Measurements from ENCODE around the gene OLA1. TPM values are rescaled to one million over a fixed set of nuclear protein-coding genes. Genes with fewer than 3 reads are reported as not detected.

Gene OLA1
- total RNA-seq: 10 to 100 TPM; 47.1 to 62.7 (median 55.6) TPM

GRCh38 chr2:174248187-174248997 lies at the start of gene OLA1:
Gene OLA1 (minus strand): TSS chr2:174248532. CDS start chr2:174246815, 1,717 bp downstream.
- no peak for TF ChIP-seq CTCF (IDR thresholded peaks at IDR 0.05; ENCODE audit: low read depth)

GRCh38 chr2:174292908-174293307 lies 44.6 kb upstream of the OLA1 start:
- no peak for TF ChIP-seq CTCF (IDR thresholded peaks at IDR 0.05; ENCODE audit: low read depth)

DNA sequence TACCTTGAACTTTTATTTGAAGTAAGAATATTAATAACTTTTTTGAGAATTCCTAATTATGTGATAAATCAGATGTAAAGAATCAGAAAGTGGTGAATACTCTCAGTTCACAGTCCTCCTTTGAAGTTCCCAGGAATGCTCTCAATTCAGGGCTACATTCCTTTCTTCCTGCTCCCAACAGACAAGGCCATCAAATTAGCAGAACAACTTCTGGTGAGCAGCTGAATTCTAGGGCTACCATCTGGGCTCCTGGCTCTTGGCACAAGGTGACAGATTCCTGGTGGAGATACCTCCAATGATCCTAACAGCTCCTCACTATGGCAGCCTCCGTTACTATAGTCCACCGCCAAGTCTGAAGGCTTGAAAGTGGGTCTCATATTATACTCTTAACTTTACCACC lies 37.8 kb upstream of the OLA1 start:
- no peak for TF ChIP-seq CTCF (IDR thresholded peaks at IDR 0.05; ENCODE audit: low read depth)

- no peak for TF ChIP-seq CTCF (IDR thresholded peaks at IDR 0.05; ENCODE audit: low read depth)
Observed at GRCh38 chr2:174282441-174282840, 34.1 kb upstream of the OLA1 start.

DNA sequence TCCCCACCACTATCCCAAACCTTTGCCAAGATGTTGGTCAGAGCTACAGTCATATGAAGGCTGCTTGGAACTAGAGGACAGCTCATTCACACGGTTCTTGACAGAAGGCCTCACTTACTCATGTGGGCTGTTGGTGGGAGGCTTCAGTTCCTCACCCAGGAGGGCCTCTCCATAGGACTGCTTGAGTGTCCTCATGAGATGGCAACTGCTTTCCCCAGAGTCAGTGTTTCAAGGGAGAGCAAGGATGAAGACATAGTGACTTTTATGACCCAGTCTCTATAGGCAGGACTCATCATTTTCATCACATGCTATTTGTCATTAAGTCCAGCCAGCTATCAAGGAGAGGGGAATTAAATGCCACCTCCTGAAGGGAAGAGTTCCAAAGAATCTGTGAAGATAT lies 33.4 kb upstream of the OLA1 start:
- TF ChIP-seq CTCF (IDR thresholded peaks at IDR 0.05; ENCODE audit: low read depth): no peak

DNA sequence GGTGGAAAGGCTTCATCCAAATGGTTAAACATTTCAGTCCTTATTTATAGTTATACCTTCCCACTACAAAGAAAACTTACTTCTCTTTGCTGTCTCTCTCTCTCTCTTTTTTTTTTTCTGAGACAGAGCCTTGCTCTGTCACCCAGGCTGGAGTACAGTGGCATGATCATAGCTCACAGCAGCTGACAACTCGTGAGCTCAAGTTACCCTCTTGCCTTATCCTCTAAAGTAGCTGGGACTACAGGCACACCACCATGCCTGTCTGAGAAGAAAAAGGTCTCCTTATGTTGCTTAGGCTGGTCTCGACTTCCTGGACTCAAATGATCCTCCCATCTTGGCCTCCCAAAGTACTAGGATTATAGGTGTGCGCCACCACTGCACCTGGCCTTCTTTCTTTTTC lies 32.3 kb upstream of the OLA1 start:
- no peak for TF ChIP-seq CTCF (IDR thresholded peaks at IDR 0.05; ENCODE audit: low read depth)

GRCh38 chr2:174266288-174266687 lies 18.0 kb upstream of the OLA1 start:
- TF ChIP-seq CTCF (IDR thresholded peaks at IDR 0.05; ENCODE audit: low read depth): no peak

All from subcutaneous adipose tissue (tissue), 4 donors.